GM23338 (cell line): Measurements from ENCODE around the gene FECH. TPM values are rescaled to one million over a fixed set of nuclear protein-coding genes. Genes with fewer than 3 reads are reported as not detected.

Experiments used
- ATAC-seq: fragments of 200-7000 bp; cut with Tn5 transposase; 3 replicates; pipeline ENCODE4 v1.9.1; 2020
- DNase-seq: peaks from one replicate; pipeline ENCODE4 v3.0.0-alpha.2; 2015; ENCODE audit warnings: low spot score
- H2AFZ ChIP-seq: fragments of 200-600 bp; sonication (generic); 2 replicates; pipeline ENCODE4 v1.8.0; 2016; ENCODE audit warnings: antibody characterized with exemption, mild to moderate bottlenecking, moderate library complexity
- H3F3A ChIP-seq: fragments of 200-600 bp; sonication (generic); replicated peaks from 2 replicates; pipeline ENCODE4 v1.8.0; 2017; ENCODE audit warnings: antibody characterized with exemption, mixed run types, low read depth
- H3K27ac ChIP-seq: fragments of 200-600 bp; sonication (generic); 2 replicates; pipeline ENCODE4 v1.6.1; 2016; ENCODE audit warnings: low read depth
- H3K27me3 ChIP-seq: fragments of 200-600 bp; sonication (generic); 2 replicates; pipeline ENCODE4 v1.8.0; 2016; ENCODE audit warnings: mild to moderate bottlenecking, mixed run types, moderate library complexity; ENCODE audit not compliant: insufficient read depth
- H3K36me3 ChIP-seq: fragments of 200-600 bp; sonication (generic); 2 replicates; pipeline ENCODE4 v1.8.0; 2016; ENCODE audit warnings: mild to moderate bottlenecking; ENCODE audit not compliant: insufficient read depth
- H3K4me1 ChIP-seq: fragments of 200-600 bp; sonication (generic); 2 replicates; pipeline ENCODE4 v1.8.0; 2016; ENCODE audit warnings: mild to moderate bottlenecking, moderate library complexity; ENCODE audit not compliant: insufficient read depth
- H3K4me2 ChIP-seq: fragments of 200-600 bp; sonication (generic); 2 replicates; pipeline ENCODE4 v1.7.1; 2017; ENCODE audit warnings: mixed run types
- H3K4me3 ChIP-seq: fragments of 200-600 bp; sonication (generic); 2 replicates; pipeline ENCODE4 v1.6.1; 2016; ENCODE audit warnings: mixed run types
- H3K79me2 ChIP-seq: fragments of 200-600 bp; sonication (generic); replicated peaks from 2 replicates; pipeline ENCODE4 v1.8.0; 2017; ENCODE audit warnings: mild to moderate bottlenecking; ENCODE audit not compliant: insufficient read depth
- H3K9me2 ChIP-seq: fragments of 200-600 bp; sonication (generic); 2 replicates; pipeline ENCODE4 v1.8.0; 2017; ENCODE audit not compliant: insufficient read depth
- H4K20me1 ChIP-seq: fragments of 200-600 bp; sonication (generic); replicated peaks from 2 replicates; pipeline ENCODE4 v1.8.0; 2017; ENCODE audit warnings: mild to moderate bottlenecking; ENCODE audit not compliant: insufficient read depth
- H3K27ac Mint-ChIP-seq: 2 replicates; pipeline ENCODE4 v1.8.0; 2020; ENCODE audit warnings: inconsistent platforms, mild to moderate bottlenecking, moderate library complexity, mixed read lengths
- H3K27me3 Mint-ChIP-seq: 3 replicates; pipeline ENCODE4 v1.8.0; 2022; ENCODE audit warnings: low read depth, mild to moderate bottlenecking, moderate library complexity, mixed read lengths, inconsistent platforms; ENCODE audit not compliant: insufficient read depth, poor library complexity
- H3K36me3 Mint-ChIP-seq: 3 replicates; pipeline ENCODE4 v1.8.0; 2021; ENCODE audit warnings: low read depth, mild to moderate bottlenecking, inconsistent platforms, moderate library complexity, mixed read lengths
- H3K4me1 Mint-ChIP-seq: 3 replicates; pipeline ENCODE4 v1.8.0; 2020; ENCODE audit warnings: mild to moderate bottlenecking, inconsistent platforms, mixed read lengths
- H3K4me3 Mint-ChIP-seq: 3 replicates; pipeline ENCODE4 v1.8.0; 2021; ENCODE audit warnings: moderate library complexity, mild to moderate bottlenecking, inconsistent platforms, mixed read lengths
- H3K9me3 Mint-ChIP-seq: 3 replicates; pipeline ENCODE4 v1.8.0; 2020; ENCODE audit warnings: moderate library complexity, mild to moderate bottlenecking, inconsistent platforms, mixed read lengths
- CREB1 ChIP-seq: fragments of 250-450 bp; sonication (Bioruptor Pico); IDR thresholded peaks from 2 replicates; pipeline ENCODE4 v1.5.0; 2020; ENCODE audit warnings: low read depth, mild to moderate bottlenecking, moderate library complexity
- EZH2phosphoT487 ChIP-seq: fragments of 200-600 bp; sonication (generic); IDR thresholded peaks from one replicate; pipeline ENCODE4 v1.8.1; 2018; ENCODE audit warnings: antibody characterized with exemption; ENCODE audit not compliant: unreplicated experiment
- ZNF462 ChIP-seq: fragments of 250-450 bp; sonication (Bioruptor Pico); IDR thresholded peaks from 2 replicates; pipeline ENCODE4 v1.5.0; 2020; ENCODE audit warnings: mild to moderate bottlenecking, moderate library complexity
- polyA plus RNA-seq: library from polyadenylated mRNA; unstranded; fragments of >200 nt; fragmentation: Nextera tagmentation; extraction: Ambion mirVana; gene quantifications from 2 replicates; pipeline ENCODE4 v1.2.1, GENCODE V29; 2016
- total RNA-seq: library from RNA; depleted of rRNA; stranded (reverse); fragments of >200 nt; shearing (Covaris generic); gene quantifications from 2 replicates; pipeline ENCODE4 v1.2.3, GENCODE V29; 2014
- TF ChIP-seq, protein P1 (sequence below): IDR thresholded peaks from one replicate; pipeline ENCODE4 v1.6.1; 2018; ENCODE audit warnings: antibody characterized with exemption; ENCODE audit not compliant: unreplicated experiment

FECH gene
- total and polyA plus RNA-seq, 2 experiments from 2014 or later: 5.8 to 35.5 TPM

DNA sequence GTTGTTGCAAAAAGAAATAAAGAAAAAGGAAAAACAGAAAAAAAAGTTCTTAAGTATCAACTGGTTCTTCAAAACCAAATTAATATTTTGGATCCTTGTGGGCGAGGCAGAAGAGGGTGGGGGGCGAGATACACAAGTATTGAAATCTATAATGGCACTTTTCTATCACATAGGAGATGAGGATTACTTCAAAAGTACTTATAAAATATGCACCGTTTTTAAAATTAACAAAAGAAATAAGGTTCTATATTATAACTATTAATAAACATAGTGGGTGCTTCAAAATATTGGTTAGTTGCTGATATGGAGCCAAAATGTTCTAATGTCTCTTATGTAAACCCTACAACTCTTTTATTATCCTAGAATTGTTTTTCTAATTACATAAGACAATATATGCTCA is 2.1 kb downstream of the FECH start (continued):
- TF ChIP-seq ZNF462 (CRISPR knock-in tag): no peak

- Histone ChIP-seq H3F3A (0 out of 2 replicates have a peak, but pooled peaks cover 3% of the 10 kb centered on the region), H3K4me3 (no peak overlapping the region), H4K20me1 (peaks cover 4% of the 10 kb centered on the region; the same call in 1 of the 2 replicates), H3K9me2 (no peaks in the 10 kb centered on the region), H2AFZ (no peak overlapping the region), H3K79me2 (no peaks in the 10 kb centered on the region), H3K36me3 (peaks cover 5% of the 10 kb centered on the region; the same call in 1 of the 2 replicates), H3K27ac (no peak overlapping the region), H3K27me3 (no peaks in the 10 kb centered on the region), H3K4me2 (no peak overlapping the region), H3K4me1 (peaks cover 16% of the 10 kb centered on the region)
- Mint-ChIP-seq H3K4me3 (no peak overlapping the region), H3K27ac (no peak overlapping the region), H3K9me3 (no peaks in the 10 kb centered on the region), H3K36me3 (peaks cover 4% of the 10 kb centered on the region; the same call in 2 of the 3 replicates), H3K27me3 (peaks cover 1% of the 10 kb centered on the region), H3K4me1 (peaks cover 23% of the 10 kb centered on the region)
- ATAC-seq (no peak), DNase-seq (no peak)
- TF ChIP-seq ZNF462 (CRISPR knock-in tag) (no peak), CREB1 (no peak), EZH2phosphoT487 (no peak)
- TF ChIP-seq, protein P1, sequence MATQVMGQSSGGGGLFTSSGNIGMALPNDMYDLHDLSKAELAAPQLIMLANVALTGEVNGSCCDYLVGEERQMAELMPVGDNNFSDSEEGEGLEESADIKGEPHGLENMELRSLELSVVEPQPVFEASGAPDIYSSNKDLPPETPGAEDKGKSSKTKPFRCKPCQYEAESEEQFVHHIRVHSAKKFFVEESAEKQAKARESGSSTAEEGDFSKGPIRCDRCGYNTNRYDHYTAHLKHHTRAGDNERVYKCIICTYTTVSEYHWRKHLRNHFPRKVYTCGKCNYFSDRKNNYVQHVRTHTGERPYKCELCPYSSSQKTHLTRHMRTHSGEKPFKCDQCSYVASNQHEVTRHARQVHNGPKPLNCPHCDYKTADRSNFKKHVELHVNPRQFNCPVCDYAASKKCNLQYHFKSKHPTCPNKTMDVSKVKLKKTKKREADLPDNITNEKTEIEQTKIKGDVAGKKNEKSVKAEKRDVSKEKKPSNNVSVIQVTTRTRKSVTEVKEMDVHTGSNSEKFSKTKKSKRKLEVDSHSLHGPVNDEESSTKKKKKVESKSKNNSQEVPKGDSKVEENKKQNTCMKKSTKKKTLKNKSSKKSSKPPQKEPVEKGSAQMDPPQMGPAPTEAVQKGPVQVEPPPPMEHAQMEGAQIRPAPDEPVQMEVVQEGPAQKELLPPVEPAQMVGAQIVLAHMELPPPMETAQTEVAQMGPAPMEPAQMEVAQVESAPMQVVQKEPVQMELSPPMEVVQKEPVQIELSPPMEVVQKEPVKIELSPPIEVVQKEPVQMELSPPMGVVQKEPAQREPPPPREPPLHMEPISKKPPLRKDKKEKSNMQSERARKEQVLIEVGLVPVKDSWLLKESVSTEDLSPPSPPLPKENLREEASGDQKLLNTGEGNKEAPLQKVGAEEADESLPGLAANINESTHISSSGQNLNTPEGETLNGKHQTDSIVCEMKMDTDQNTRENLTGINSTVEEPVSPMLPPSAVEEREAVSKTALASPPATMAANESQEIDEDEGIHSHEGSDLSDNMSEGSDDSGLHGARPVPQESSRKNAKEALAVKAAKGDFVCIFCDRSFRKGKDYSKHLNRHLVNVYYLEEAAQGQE: no peak
These were observed 3.1 kb downstream of the FECH start for GRCh38 chr18:57583297-57583835.
